ENCODE data around the gene DYNC2H1.

DYNC2H1 gene

DNA sequence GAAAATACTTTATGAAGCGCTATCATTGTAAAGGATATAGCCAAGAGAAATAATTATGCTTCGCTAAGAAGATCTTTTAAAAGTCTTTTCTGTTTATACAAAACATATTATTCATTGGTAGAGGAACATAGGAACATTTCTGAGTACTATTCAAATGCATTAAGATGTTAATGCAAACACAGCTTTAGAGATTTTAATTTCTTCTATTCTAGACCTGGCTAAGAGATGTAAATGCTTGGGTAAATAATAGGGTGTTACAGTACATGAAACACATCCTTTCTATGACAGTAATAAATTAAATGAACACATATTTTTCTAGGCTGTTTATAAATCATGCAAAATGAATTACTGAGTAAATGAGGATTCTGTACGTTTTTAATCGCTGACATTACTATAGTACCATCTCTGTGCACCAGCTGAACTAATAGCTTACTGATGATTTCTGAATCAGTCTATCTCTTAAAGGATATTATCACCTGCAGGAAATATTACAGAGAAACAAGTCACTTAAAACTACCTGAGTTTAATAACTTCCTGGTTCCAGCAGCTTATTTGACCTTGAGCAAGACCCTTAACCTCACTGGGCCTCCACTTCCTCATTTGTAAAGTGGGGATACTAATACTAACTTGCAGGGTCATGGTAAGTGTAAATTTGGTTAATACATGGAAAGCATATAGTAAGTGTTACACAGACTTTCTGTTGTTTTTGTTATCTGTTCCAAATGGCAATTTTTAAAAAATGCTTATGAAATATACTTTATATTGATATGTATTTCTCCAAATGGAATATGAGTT lies 344.9 kb downstream of the DYNC2H1 start:
- CTCF ChIA-PET = interaction anchor here (0.7 to 1.0 kb wide), 2 partner anchors 84 to 920 kb away, joined by 3 to 4 read pairs; no protein-coding TSS in a partner anchor

GRCh38 chr11:103464420-103464819 lies 355.2 kb downstream of the DYNC2H1 start:
- ChIA-PET CTCF (no interaction called here), POLR2A (no interaction called here)
- Histone ChIP-seq H3K9me3 (ENCODE audit: control insufficient read depth, insufficient read depth, low read depth, low read length) (no peaks in the 10 kb centered on the region), H3K27ac (ENCODE audit: extremely low read depth, low read depth, low read length) (no peak overlapping the region), H3K36me3 (ENCODE audit: control insufficient read depth in 2 of 2, insufficient read depth in 1 of 2, low read length in 2 of 2) (no peaks in the 10 kb centered on the region), H3K4me3 (ENCODE audit: low read depth, low read length) (no peak overlapping the region), H3K4me1 (ENCODE audit: control insufficient read depth, insufficient read depth, low read length) (no peaks in the 10 kb centered on the region)
- TF ChIP-seq ZBTB7A (tag by site-specific recombination; IDR thresholded peaks at IDR 0.05; ENCODE audit: low read depth) = no peak
- TF ChIP-seq, protein P1, sequence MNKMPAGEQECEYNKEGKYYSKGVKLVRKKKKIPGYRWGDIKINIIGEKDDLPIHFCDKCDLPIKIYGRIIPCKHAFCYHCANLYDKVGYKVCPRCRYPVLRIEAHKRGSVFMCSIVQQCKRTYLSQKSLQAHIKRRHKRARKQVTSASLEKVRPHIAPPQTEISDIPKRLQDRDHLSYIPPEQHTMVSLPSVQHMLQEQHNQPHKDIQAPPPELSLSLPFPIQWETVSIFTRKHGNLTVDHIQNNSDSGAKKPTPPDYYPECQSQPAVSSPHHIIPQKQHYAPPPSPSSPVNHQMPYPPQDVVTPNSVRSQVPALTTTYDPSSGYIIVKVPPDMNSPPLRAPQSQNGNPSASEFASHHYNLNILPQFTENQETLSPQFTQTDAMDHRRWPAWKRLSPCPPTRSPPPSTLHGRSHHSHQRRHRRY (tag by site-specific recombination; IDR thresholded peaks at IDR 0.05) = no peak
- no peak for TF ChIP-seq ZNF157 (tag by site-specific recombination; IDR thresholded peaks at IDR 0.05)
- TF ChIP-seq ZNF621 (tag by site-specific recombination; IDR thresholded peaks at IDR 0.05) = no peak
- no peak for TF ChIP-seq SALL2 (tag by site-specific recombination; IDR thresholded peaks at IDR 0.05; ENCODE audit: borderline replicate concordance)

More for the DNA sequence above, 344.9 kb downstream of the DYNC2H1 start:
- no peak overlapping the region for H3K4me3 ChIP-seq (ENCODE audit: low read depth, low read length)
- H3K9me3 ChIP-seq (ENCODE audit: control insufficient read depth, insufficient read depth, low read depth, low read length) = no peaks in the 10 kb centered on the region
- POLR2A ChIA-PET = no interaction called here
- TF ChIP-seq, protein P2, sequence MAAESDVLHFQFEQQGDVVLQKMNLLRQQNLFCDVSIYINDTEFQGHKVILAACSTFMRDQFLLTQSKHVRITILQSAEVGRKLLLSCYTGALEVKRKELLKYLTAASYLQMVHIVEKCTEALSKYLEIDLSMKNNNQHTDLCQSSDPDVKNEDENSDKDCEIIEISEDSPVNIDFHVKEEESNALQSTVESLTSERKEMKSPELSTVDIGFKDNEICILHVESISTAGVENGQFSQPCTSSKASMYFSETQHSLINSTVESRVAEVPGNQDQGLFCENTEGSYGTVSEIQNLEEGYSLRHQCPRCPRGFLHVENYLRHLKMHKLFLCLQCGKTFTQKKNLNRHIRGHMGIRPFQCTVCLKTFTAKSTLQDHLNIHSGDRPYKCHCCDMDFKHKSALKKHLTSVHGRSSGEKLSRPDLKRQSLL (tag by site-specific recombination; IDR thresholded peaks at IDR 0.05) = no peak
- TF ChIP-seq ZNF776 (tag by site-specific recombination; IDR thresholded peaks at IDR 0.05; ENCODE audit: borderline replicate concordance) (no peak), ZNF768 (tag by site-specific recombination; IDR thresholded peaks at IDR 0.05) (no peak), ZNF155 (tag by site-specific recombination; IDR thresholded peaks at IDR 0.05) (no peak), ZNF473 (tag by site-specific recombination; IDR thresholded peaks at IDR 0.05) (no peak), ZNF24 (tag by site-specific recombination; IDR thresholded peaks at IDR 0.05) (no peak), ZNF404 (tag by site-specific recombination; IDR thresholded peaks at IDR 0.05) (no peak), ZNF560 (tag by site-specific recombination; IDR thresholded peaks at IDR 0.05; ENCODE audit: borderline replicate concordance) (no peak), ZNF175 (tag by site-specific recombination; IDR thresholded peaks at IDR 0.05) (no peak), ZIC2 (tag by site-specific recombination; IDR thresholded peaks at IDR 0.05) (no peak), MEIS1 (CRISPR knock-in tag; IDR thresholded peaks at IDR 0.05; ENCODE audit: borderline replicate concordance) (no peak), ZBTB20 (tag by site-specific recombination; IDR thresholded peaks at IDR 0.05) (no peak), ZNF23 (tag by site-specific recombination; IDR thresholded peaks at IDR 0.05; ENCODE audit: borderline replicate concordance) (no peak)
- TF ChIP-seq, protein P3, sequence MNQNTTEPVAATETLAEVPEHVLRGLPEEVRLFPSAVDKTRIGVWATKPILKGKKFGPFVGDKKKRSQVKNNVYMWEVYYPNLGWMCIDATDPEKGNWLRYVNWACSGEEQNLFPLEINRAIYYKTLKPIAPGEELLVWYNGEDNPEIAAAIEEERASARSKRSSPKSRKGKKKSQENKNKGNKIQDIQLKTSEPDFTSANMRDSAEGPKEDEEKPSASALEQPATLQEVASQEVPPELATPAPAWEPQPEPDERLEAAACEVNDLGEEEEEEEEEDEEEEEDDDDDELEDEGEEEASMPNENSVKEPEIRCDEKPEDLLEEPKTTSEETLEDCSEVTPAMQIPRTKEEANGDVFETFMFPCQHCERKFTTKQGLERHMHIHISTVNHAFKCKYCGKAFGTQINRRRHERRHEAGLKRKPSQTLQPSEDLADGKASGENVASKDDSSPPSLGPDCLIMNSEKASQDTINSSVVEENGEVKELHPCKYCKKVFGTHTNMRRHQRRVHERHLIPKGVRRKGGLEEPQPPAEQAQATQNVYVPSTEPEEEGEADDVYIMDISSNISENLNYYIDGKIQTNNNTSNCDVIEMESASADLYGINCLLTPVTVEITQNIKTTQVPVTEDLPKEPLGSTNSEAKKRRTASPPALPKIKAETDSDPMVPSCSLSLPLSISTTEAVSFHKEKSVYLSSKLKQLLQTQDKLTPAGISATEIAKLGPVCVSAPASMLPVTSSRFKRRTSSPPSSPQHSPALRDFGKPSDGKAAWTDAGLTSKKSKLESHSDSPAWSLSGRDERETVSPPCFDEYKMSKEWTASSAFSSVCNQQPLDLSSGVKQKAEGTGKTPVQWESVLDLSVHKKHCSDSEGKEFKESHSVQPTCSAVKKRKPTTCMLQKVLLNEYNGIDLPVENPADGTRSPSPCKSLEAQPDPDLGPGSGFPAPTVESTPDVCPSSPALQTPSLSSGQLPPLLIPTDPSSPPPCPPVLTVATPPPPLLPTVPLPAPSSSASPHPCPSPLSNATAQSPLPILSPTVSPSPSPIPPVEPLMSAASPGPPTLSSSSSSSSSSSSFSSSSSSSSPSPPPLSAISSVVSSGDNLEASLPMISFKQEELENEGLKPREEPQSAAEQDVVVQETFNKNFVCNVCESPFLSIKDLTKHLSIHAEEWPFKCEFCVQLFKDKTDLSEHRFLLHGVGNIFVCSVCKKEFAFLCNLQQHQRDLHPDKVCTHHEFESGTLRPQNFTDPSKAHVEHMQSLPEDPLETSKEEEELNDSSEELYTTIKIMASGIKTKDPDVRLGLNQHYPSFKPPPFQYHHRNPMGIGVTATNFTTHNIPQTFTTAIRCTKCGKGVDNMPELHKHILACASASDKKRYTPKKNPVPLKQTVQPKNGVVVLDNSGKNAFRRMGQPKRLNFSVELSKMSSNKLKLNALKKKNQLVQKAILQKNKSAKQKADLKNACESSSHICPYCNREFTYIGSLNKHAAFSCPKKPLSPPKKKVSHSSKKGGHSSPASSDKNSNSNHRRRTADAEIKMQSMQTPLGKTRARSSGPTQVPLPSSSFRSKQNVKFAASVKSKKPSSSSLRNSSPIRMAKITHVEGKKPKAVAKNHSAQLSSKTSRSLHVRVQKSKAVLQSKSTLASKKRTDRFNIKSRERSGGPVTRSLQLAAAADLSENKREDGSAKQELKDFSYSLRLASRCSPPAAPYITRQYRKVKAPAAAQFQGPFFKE (tag by site-specific recombination; IDR thresholded peaks at IDR 0.05; ENCODE audit: borderline replicate concordance) = no peak
- TF ChIP-seq, protein P4, sequence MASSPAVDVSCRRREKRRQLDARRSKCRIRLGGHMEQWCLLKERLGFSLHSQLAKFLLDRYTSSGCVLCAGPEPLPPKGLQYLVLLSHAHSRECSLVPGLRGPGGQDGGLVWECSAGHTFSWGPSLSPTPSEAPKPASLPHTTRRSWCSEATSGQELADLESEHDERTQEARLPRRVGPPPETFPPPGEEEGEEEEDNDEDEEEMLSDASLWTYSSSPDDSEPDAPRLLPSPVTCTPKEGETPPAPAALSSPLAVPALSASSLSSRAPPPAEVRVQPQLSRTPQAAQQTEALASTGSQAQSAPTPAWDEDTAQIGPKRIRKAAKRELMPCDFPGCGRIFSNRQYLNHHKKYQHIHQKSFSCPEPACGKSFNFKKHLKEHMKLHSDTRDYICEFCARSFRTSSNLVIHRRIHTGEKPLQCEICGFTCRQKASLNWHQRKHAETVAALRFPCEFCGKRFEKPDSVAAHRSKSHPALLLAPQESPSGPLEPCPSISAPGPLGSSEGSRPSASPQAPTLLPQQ (tag by site-specific recombination; IDR thresholded peaks at IDR 0.05) = no peak
- no peak overlapping the region for H3K27ac ChIP-seq (ENCODE audit: extremely low read depth, low read depth, low read length)
- no peaks in the 10 kb centered on the region for H3K4me1 ChIP-seq (ENCODE audit: control insufficient read depth, insufficient read depth, low read length)
- H3K36me3 ChIP-seq (ENCODE audit: control insufficient read depth in 2 of 2, insufficient read depth in 1 of 2, low read length in 2 of 2) = no peaks in the 10 kb centered on the region
